NB4 (cell line): ENCODE measurements around the gene IMMP2L.

Experiments used
- DNase-seq: peaks from one replicate; pipeline ENCODE4 v3.0.0; 2010; ENCODE audit warnings: low read depth
- H3K4me3 ChIP-seq: one replicate; pipeline ENCODE4 v1.5.1; 2011; ENCODE audit warnings: mild to moderate bottlenecking, low read depth, low read length, moderate library complexity
- CTCF ChIP-seq: IDR thresholded peaks from one replicate; pipeline ENCODE4 v1.5.1; 2012; ENCODE audit warnings: low read depth, low read length
- MAX ChIP-seq: IDR thresholded peaks from 2 replicates; pipeline ENCODE4 v1.6.1; 2011; ENCODE audit warnings: low read depth, low read length
- MYC ChIP-seq: IDR thresholded peaks from 2 replicates; pipeline ENCODE4 v1.6.1; 2011; ENCODE audit warnings: low read depth, low read length
- POLR2A ChIP-seq: IDR thresholded peaks from 2 replicates; pipeline ENCODE4 v1.6.1; 2011; ENCODE audit warnings: mild to moderate bottlenecking; ENCODE audit not compliant: insufficient read length; ENCODE audit errors: extremely low read depth

IMMP2L gene

GRCh38 chr7:111063166-111063565 is 499.1 kb downstream of the IMMP2L start:
- DNase-seq, result no peak
- no peak overlapping the region for H3K4me3 ChIP-seq
- TF ChIP-seq MAX (no peak), CTCF (no peak), POLR2A (no peak), MYC (no peak)

- TF ChIP-seq MYC (no peak), POLR2A (no peak), MAX (no peak), CTCF (no peak)
- no peak for DNase-seq
- no peak overlapping the region for H3K4me3 ChIP-seq
Measured at GRCh38 chr7:111059833-111060232, 502.5 kb downstream of the IMMP2L start.

GRCh38 chr7:111057066-111057465 is 505.2 kb downstream of the IMMP2L start:
- no peak for DNase-seq
- no peak for TF ChIP-seq MYC
- TF ChIP-seq CTCF, result no peak
- no peak for TF ChIP-seq MAX
- TF ChIP-seq POLR2A, result no peak
- H3K4me3 ChIP-seq, result no peak overlapping the region

- TF ChIP-seq MYC (no peak), CTCF (no peak), POLR2A (no peak), MAX (no peak)
- DNase-seq, result no peak
- no peak overlapping the region for H3K4me3 ChIP-seq
Measured at GRCh38 chr7:111056371-111056770, 505.9 kb downstream of the IMMP2L start.

GRCh38 chr7:111053035-111053434 is 509.3 kb downstream of the IMMP2L start:
- H3K4me3 ChIP-seq, result no peak overlapping the region
- TF ChIP-seq MYC (no peak), MAX (no peak), CTCF (no peak), POLR2A (no peak)
- DNase-seq, result no peak

GRCh38 chr7:111051832-111052231 is 510.5 kb downstream of the IMMP2L start:
- TF ChIP-seq MAX, result no peak
- no peak for TF ChIP-seq MYC
- no peak for TF ChIP-seq POLR2A
- no peak for TF ChIP-seq CTCF
- H3K4me3 ChIP-seq, result no peak overlapping the region
- DNase-seq, result no peak
